Tibial nerve (tissue), 4 donors: ENCODE data around the gene TRIM10. TPM values are rescaled to one million over a fixed set of nuclear protein-coding genes. Genes with fewer than 3 reads are reported as not detected.

Source experiments
- DNase-seq, 2 donors: peaks; one replicate each; pipeline ENCODE4 v3.0.0-alpha.2; 2019; ENCODE audit warnings: low spot score in 2 of 2
- H3K27ac ChIP-seq, 4 donors: fragments of 200-600 bp; sonication (generic) in 3 of 4; one replicate each; pipeline ENCODE4 v1.5.1; 2017 to 2019; ENCODE audit warnings: mild to moderate bottlenecking in 1 of 4
- H3K27me3 ChIP-seq, 2 donors: fragments of 200-600 bp; sonication (generic) in 1 of 2; one replicate each; pipeline versions ENCODE4 v1.5.1 to v1.6.0; 2017 to 2019
- H3K36me3 ChIP-seq, 3 donors: fragments of 200-600 bp; sonication (generic); one replicate each; pipeline ENCODE4 v1.5.1; 2018 to 2019
- H3K4me1 ChIP-seq, 4 donors: fragments of 200-600 bp; sonication (generic) in 3 of 4; one replicate each; pipeline ENCODE4 v1.5.1; 2017 to 2019
- H3K4me3 ChIP-seq, 4 donors: fragments of 200-600 bp; sonication (generic) in 3 of 4; one replicate each; pipeline ENCODE4 v1.5.1; 2017 to 2019; ENCODE audit warnings: mild to moderate bottlenecking in 1 of 4, moderate library complexity in 1 of 4
- H3K9me3 ChIP-seq, 4 donors: fragments of 200-600 bp; sonication (generic) in 3 of 4; one replicate each; pipeline ENCODE4 v1.5.1; 2017 to 2019
- CTCF ChIP-seq, 5 experiments: fragments of 200-600 bp in 3 of 5; fragments of 450-650 bp in 2 of 5; sonication (generic) in 3 of 5; IDR thresholded peaks; one replicate each; pipeline ENCODE4 v1.5.1; 2016 to 2019; ENCODE audit warnings: antibody characterized with exemption in 5 of 5, mild to moderate bottlenecking in 3 of 5, moderate library complexity in 2 of 5
- EP300 ChIP-seq, 2 donors: sonication (generic); formaldehyde crosslinking; IDR thresholded peaks; one replicate each; pipeline ENCODE4 v1.6.1; 2017; ENCODE audit warnings: antibody characterized with exemption in 2 of 2, mild to moderate bottlenecking in 1 of 2
- POLR2A ChIP-seq, 2 donors: fragments of 450-650 bp; IDR thresholded peaks; one replicate each; pipeline ENCODE4 v1.6.1; 2017; ENCODE audit warnings: antibody characterized with exemption in 2 of 2, mild to moderate bottlenecking in 2 of 2, moderate library complexity in 2 of 2
- WGBS, 2 donors: methylation state at CpG; one replicate each; pipeline ENCODE4 v1.1.5; 2018; 5-methylcytosine and 5-hydroxymethylcytosine counted together
- total RNA-seq, 4 donors: library from RNA; depleted of rRNA; stranded (reverse); fragments of >200 nt; gene quantifications; one replicate each; pipeline ENCODE4 v1.1.0, GENCODE V29; 2016

The TRIM10 gene
- total RNA-seq, 4 donors from 2014 or later = not detected

GRCh38 chr6:30160008-30160784 is 815 bp downstream of the TRIM10 start:
- peaks cover 0 to 4% of the 10 kb centered on the region in 2 donors for H3K27me3 ChIP-seq
- no peak for TF ChIP-seq CTCF (IDR thresholded peaks at IDR 0.05)
- no peak for TF ChIP-seq POLR2A (IDR thresholded peaks at IDR 0.05)
- no peak for TF ChIP-seq EP300 (IDR thresholded peaks at IDR 0.05)
- no peaks in the 10 kb centered on the region for H3K9me3 ChIP-seq
- no peak for DNase-seq
- 89 to 90% methylated on average over 17 of the region's 17 CpGs for WGBS, 2 donors
- H3K4me3 ChIP-seq = no peak overlapping the region
- peaks cover 0 to 13% (median 0%) of the 10 kb centered on the region in 4 donors for H3K4me1 ChIP-seq
- no peaks in the 10 kb centered on the region for H3K36me3 ChIP-seq
- no peak overlapping the region for H3K27ac ChIP-seq

GRCh38 chr6:30158475-30159040 is 2.5 kb downstream of the TRIM10 start:
- Histone ChIP-seq H3K36me3 (no peaks in the 10 kb centered on the region), H3K9me3 (no peaks in the 10 kb centered on the region), H3K4me3 (no peak overlapping the region), H3K27me3 (peaks cover 0 to 3% of the 10 kb centered on the region in 2 donors), H3K4me1 (peaks cover 0 to 13% (median 1%) of the 10 kb centered on the region in 4 donors), H3K27ac (no peak overlapping the region)
- DNase-seq = no peak
- TF ChIP-seq POLR2A (IDR thresholded peaks at IDR 0.05) (no peak), EP300 (IDR thresholded peaks at IDR 0.05) (no peak), CTCF (IDR thresholded peaks at IDR 0.05) (no peak)
- WGBS, 2 donors = 67 to 76% methylated on average over 3 of the region's 3 CpGs

- Histone ChIP-seq H3K27ac (no peak overlapping the region), H3K4me1 (peaks cover 0 to 13% (median 1%) of the 10 kb centered on the region in 4 donors), H3K27me3 (peaks cover 0 to 3% of the 10 kb centered on the region in 2 donors), H3K36me3 (no peaks in the 10 kb centered on the region), H3K9me3 (no peaks in the 10 kb centered on the region), H3K4me3 (no peak overlapping the region)
- no peak for TF ChIP-seq EP300 (IDR thresholded peaks at IDR 0.05)
- TF ChIP-seq POLR2A (IDR thresholded peaks at IDR 0.05) = no peak
- no peak for TF ChIP-seq CTCF (IDR thresholded peaks at IDR 0.05)
- WGBS, 2 donors = 83 to 88% methylated on average over 2 of the region's 2 CpGs
- no peak for DNase-seq
These were observed 3.0 kb downstream of the TRIM10 start for GRCh38 chr6:30157999-30158398.

GRCh38 chr6:30157581-30157980 is 3.4 kb downstream of the TRIM10 start:
- TF ChIP-seq EP300 (IDR thresholded peaks at IDR 0.05) (no peak), POLR2A (IDR thresholded peaks at IDR 0.05) (no peak), CTCF (IDR thresholded peaks at IDR 0.05) (no peak)
- H3K27me3 ChIP-seq = peaks cover 0 to 3% of the 10 kb centered on the region in 2 donors
- no peak overlapping the region for H3K4me3 ChIP-seq

GRCh38 chr6:30156774-30157173 is 4.2 kb downstream of the TRIM10 start:
- peaks cover 0 to 13% (median 1%) of the 10 kb centered on the region in 4 donors for H3K4me1 ChIP-seq
- no peak overlapping the region for H3K4me3 ChIP-seq
- H3K27ac ChIP-seq = no peak overlapping the region
- peaks cover 0 to 3% of the 10 kb centered on the region in 2 donors for H3K27me3 ChIP-seq
- H3K9me3 ChIP-seq = no peaks in the 10 kb centered on the region
- no peak for DNase-seq
- no peak for TF ChIP-seq POLR2A (IDR thresholded peaks at IDR 0.05)
- TF ChIP-seq EP300 (IDR thresholded peaks at IDR 0.05) = no peak
- 90 to 92% methylated on average over 9 of the region's 9 CpGs for WGBS, 2 donors
- H3K36me3 ChIP-seq = no peaks in the 10 kb centered on the region

More at GRCh38 chr6:30157581-30157980, 3.4 kb downstream of the TRIM10 start:
- Histone ChIP-seq H3K4me1 (peaks cover 0 to 13% (median 1%) of the 10 kb centered on the region in 4 donors), H3K36me3 (no peaks in the 10 kb centered on the region), H3K9me3 (no peaks in the 10 kb centered on the region), H3K27ac (no peak overlapping the region)
- DNase-seq = no peak
